Testis (tissue), 2 donors: Measurements from ENCODE around the gene HCRT.

Experiments used
- CTCF ChIP-seq, 3 experiments: fragments of 450-650 bp in 2 of 3; fragments of 200-600 bp in 1 of 3; sonication (generic) in 1 of 3; IDR thresholded peaks; one replicate each; pipeline ENCODE4 v1.5.1; 2016 to 2019; ENCODE audit warnings: antibody characterized with exemption in 3 of 3, mild to moderate bottlenecking in 2 of 3, moderate library complexity in 1 of 3
- POLR2A ChIP-seq: fragments of 450-650 bp; IDR thresholded peaks from one replicate; pipeline ENCODE4 v1.6.1; 2017; ENCODE audit warnings: antibody characterized with exemption, mild to moderate bottlenecking, moderate library complexity

DNA sequence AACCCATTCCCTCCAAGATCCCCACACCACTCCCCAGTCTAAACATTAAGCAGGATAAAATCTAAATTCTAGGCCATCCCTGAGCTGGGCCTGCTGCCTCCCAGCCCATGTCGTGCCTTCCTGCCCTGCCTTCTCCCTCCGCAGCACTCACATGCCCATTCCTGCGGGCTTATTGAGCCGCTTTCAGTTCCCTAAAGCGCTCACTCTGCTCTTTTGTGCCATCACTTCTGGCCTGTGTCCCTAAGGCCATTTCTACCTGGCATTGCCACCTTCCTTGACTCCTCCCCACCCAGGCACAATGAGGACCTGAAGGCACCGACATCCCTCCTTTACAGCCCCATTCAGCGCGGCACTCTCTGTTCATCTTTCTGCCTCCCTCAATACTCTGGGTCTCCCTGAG, 17.4 kb downstream of the HCRT start:
- TF ChIP-seq CTCF (IDR thresholded peaks at IDR 0.05) (no peak), POLR2A (no peak)
